ENCODE data around the gene ABL2. TPM values are rescaled to one million over a fixed set of nuclear protein-coding genes. Genes with fewer than 3 reads are reported as not detected.

ABL2 gene
- total and polyA plus RNA-seq, 7 donors: 1.2 to 32.6 (median 10.3) TPM

DNA sequence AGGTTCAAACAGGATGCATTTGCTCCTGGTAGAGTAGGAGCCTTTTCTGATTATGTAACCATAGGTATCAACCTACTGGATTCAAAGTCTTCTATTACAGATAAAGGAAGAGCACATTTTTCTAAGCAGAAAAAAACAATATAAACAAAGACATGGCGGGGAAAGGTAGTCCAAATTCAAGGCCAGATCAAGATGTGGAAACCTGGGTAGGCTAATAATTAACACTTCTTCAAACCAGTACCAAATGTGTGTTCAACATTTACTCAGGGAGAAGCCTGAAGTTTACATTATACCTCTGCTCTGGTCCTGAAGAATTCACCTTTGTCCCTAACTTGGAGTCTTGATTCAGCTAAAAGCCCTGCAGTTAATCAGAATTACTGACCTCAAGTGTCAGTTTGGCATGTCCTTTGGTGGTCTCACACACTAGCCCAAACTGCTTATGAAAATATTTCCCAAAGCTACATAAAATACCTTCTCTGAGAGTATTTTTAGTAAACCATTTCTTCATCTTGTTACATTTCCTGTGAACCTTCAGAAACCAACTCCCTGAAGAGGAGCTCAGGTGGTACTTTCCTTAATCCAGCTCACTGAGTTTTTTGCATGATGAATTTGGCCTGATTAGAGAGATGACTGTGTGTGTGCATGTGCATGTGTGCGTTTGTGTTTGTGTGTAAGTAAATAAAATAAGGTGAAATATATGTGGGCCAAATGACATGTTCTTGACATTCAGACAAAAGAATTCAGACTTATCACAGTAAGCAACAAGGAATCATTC, 77.4 kb downstream of the ABL2 start:
- WGBS, 2 donors: 17 to 70% methylated on average over 2 of the region's 2 CpGs
- intact Hi-C loops (cut with DNase I): no loop called here

DNA sequence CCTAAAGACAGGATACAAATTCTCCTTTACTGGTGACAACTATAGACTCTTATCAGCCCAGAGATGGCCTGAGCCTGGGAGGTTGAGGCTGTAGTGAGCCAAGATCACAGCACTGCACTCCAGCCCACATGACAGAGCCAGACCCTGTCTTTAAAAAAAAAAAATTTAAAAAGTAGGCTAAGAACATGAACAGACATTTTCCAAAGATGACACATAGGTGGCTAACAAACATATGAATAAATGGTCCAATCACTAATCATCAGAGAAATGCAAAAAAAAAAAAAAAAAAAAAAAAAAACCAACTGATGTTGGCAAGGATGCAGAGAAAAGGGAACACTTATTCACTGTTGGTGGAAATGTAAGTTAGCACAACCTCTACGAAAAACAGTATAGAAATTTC, 82.6 kb downstream of the ABL2 start:
- DNase-seq: no peak
- Histone ChIP-seq H3K4me3 (no peak overlapping the region), H3K4me1 (peaks cover 0 to 21% (median 15%) of the 10 kb centered on the region in 4 donors), H3K27me3 (no peaks in the 10 kb centered on the region), H3K9me3 (peaks cover 0 to 3% (median 0%) of the 10 kb centered on the region in 4 donors), H3K27ac (no peak overlapping the region), H3K36me3 (no peaks in the 10 kb centered on the region)
- 98% methylated on average over 1 of the region's 1 CpG for WGBS, 2 donors
- intact Hi-C loops (cut with DNase I): no loop called here
- TF ChIP-seq EP300 (IDR thresholded peaks at IDR 0.05) (no peak), POLR2AphosphoS5 (IDR thresholded peaks at IDR 0.05) (no peak), POLR2A (IDR thresholded peaks at IDR 0.05) (no peak)
- TF ChIP-seq, protein P1, sequence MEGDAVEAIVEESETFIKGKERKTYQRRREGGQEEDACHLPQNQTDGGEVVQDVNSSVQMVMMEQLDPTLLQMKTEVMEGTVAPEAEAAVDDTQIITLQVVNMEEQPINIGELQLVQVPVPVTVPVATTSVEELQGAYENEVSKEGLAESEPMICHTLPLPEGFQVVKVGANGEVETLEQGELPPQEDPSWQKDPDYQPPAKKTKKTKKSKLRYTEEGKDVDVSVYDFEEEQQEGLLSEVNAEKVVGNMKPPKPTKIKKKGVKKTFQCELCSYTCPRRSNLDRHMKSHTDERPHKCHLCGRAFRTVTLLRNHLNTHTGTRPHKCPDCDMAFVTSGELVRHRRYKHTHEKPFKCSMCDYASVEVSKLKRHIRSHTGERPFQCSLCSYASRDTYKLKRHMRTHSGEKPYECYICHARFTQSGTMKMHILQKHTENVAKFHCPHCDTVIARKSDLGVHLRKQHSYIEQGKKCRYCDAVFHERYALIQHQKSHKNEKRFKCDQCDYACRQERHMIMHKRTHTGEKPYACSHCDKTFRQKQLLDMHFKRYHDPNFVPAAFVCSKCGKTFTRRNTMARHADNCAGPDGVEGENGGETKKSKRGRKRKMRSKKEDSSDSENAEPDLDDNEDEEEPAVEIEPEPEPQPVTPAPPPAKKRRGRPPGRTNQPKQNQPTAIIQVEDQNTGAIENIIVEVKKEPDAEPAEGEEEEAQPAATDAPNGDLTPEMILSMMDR (IDR thresholded peaks at IDR 0.05): no peak

More for the DNA sequence above, 77.4 kb downstream of the ABL2 start:
- Histone ChIP-seq H3K27ac (no peak overlapping the region), H3K27me3 (no peaks in the 10 kb centered on the region), H3K4me3 (no peak overlapping the region), H3K36me3 (no peaks in the 10 kb centered on the region), H3K9me3 (peaks cover 0 to 3% (median 0%) of the 10 kb centered on the region in 4 donors), H3K4me1 (peaks cover 0 to 9% (median 3%) of the 10 kb centered on the region in 4 donors)
- TF ChIP-seq EP300 (IDR thresholded peaks at IDR 0.05) (no peak), POLR2AphosphoS5 (IDR thresholded peaks at IDR 0.05) (no peak), POLR2A (IDR thresholded peaks at IDR 0.05) (no peak)
- TF ChIP-seq, protein P1 (IDR thresholded peaks at IDR 0.05): no peak
- DNase-seq: no peak

DNA sequence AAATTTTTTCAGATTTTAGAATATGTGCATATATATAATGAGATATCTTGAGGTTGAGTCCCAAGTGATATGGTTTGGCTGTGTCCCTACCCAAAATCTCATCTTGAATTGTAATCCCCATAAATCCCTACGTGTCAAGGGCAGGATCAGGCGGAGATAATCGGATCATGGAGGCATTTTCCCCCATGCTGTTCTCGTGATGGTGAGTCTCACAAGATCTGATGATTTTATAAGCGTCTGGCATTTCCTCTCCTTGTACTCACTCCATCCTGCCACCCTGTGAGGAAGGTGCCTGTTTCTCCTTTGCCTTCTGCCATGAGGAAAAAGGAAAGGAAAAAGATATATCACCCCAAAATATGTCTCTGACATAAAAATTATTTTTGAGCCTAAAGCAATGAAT, 83.0 kb downstream of the ABL2 start:
- no peak for TF ChIP-seq EP300 (IDR thresholded peaks at IDR 0.05)
- TF ChIP-seq POLR2AphosphoS5 (IDR thresholded peaks at IDR 0.05): no peak
- TF ChIP-seq, protein P1 (IDR thresholded peaks at IDR 0.05): no peak
- no peak for TF ChIP-seq POLR2A (IDR thresholded peaks at IDR 0.05)
- Histone ChIP-seq H3K36me3 (no peaks in the 10 kb centered on the region), H3K4me3 (no peak overlapping the region), H3K4me1 (peaks cover 0 to 24% (median 17%) of the 10 kb centered on the region in 4 donors), H3K9me3 (peaks cover 0 to 3% (median 0%) of the 10 kb centered on the region in 4 donors), H3K27me3 (no peaks in the 10 kb centered on the region), H3K27ac (no peak overlapping the region)
- no peak for DNase-seq
- intact Hi-C loops (cut with DNase I): no loop called here
- WGBS, 2 donors: 96% methylated on average over 5 of the region's 5 CpGs

DNA sequence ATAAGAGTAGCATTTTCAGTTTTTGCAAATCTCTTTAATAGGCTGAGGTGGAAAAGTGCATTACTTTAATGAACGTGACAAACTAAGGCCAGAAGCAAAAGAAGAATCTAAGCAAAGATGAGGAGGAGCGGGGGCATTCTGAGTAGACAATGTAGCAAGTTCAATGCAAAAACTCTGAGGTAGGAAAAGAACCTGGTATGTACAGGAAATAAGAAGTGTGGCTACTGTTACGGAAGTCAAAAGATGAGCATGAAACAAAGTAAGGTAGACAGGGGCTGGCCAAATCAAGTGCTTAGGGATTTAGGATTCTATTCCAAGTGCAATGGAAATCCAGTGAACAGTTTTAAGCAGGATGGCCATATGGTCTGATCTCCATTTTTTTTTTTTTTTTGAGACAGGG, 84.0 kb downstream of the ABL2 start:
- H3K36me3 ChIP-seq: no peaks in the 10 kb centered on the region
- intact Hi-C loops (cut with DNase I): no loop called here
- H3K27ac ChIP-seq: no peak overlapping the region
- H3K4me3 ChIP-seq: no peak overlapping the region
- no peak for DNase-seq
- H3K9me3 ChIP-seq: peaks cover 0 to 3% (median 0%) of the 10 kb centered on the region in 4 donors
- H3K4me1 ChIP-seq: peaks cover 0 to 31% (median 23%) of the 10 kb centered on the region in 4 donors
- no peak for TF ChIP-seq POLR2AphosphoS5 (IDR thresholded peaks at IDR 0.05)
- no peak for TF ChIP-seq POLR2A (IDR thresholded peaks at IDR 0.05)
- H3K27me3 ChIP-seq: no peaks in the 10 kb centered on the region
- 91 to 97% methylated on average over 3 of the region's 3 CpGs for WGBS, 2 donors

DNA sequence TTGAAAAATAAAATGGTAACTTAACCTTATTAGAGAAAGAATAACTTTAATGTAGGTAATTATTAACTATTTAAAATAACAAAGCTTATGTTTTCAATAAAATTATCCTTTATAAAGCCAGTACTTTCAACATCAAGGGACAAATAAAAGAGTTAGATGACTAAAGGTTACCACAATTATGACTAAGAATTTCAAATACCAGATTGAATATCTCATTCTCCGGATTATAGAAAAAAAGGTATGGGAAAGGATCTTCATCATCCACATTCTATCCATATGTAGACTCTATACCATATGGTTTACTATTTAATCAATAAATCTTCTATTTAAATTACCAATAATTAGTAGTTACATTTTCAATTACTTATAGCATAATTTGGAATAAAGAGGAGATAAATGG, 84.9 kb downstream of the ABL2 start:
- no peak for TF ChIP-seq POLR2AphosphoS5 (IDR thresholded peaks at IDR 0.05)
- TF ChIP-seq, protein P1 (IDR thresholded peaks at IDR 0.05): no peak
- TF ChIP-seq POLR2A (IDR thresholded peaks at IDR 0.05): no peak
- TF ChIP-seq EP300 (IDR thresholded peaks at IDR 0.05): no peak
- WGBS, 2 donors: 89 to 96% methylated on average over 1 of the region's 1 CpG
- Histone ChIP-seq H3K4me3 (no peak overlapping the region), H3K9me3 (peaks cover 0 to under 1% (median 0%) of the 10 kb centered on the region in 4 donors), H3K36me3 (no peaks in the 10 kb centered on the region), H3K4me1 (peaks cover 0 to 40% (median 28%) of the 10 kb centered on the region in 4 donors), H3K27ac (no peak overlapping the region), H3K27me3 (no peaks in the 10 kb centered on the region)
- intact Hi-C loops (cut with DNase I): no loop called here
- DNase-seq: no peak
